Activated CD8-positive, alpha-beta memory T cell treated with anti-CD3 and anti-CD28 coated beads for 1 hour (primary cell): ENCODE measurements around the gene NANOS2.
"Not testable (repeated sequence)": the region's sequence is repeated elsewhere in the genome, so short reads cannot be mapped to it uniquely, and the experiment has no call there.

ENCODE experiments used
- DNase-seq, 2 donors: peaks; one replicate each; pipeline ENCODE4 v3.0.0-alpha.2; 2020; ENCODE audit warnings: low read depth in 1 of 2; ENCODE audit errors: extremely low read depth in 1 of 2

NANOS2 gene

DNA sequence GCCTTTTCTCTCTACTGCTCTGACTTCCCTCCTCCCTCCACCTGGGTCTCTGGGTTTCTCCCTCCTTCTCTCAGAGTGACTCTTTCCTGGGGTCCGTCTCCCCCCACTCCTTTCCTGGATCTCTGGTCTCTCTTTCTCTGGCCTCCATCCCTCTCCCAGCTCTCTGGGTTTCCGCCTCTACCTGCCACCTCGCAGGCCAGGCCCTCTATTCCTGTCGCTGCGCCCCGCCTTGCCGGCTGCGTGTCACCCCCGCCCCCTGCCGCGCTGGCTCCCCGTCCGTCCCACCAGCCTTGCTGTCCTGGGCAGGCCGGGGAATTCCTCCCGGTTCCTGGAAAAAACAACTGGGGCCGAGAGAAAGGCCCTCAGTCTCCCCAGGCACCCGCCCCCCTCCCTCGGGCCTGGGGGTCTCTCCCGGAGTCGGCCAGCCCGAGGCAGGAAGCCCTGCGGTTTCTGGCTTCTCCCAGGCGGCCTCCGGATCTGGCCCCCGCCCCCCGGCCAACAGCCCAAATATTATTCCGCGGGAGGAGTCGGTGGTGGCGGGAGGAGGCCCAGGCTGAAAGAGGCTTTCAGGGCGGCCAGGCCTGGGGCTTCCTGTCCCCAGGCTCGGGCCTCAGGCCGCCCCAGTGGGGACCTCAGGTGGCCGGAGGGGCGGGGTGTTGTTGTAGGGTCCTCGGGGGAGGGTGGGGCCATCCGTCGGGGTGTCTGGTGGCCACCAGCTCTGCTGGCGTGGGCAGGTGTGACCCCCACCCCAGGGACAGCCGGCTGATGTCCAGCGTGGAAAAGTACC is 38.0 kb downstream of the NANOS2 start:
- no peak for DNase-seq

- DNase-seq, result no peak
Measured at GRCh38 chr19:45876161-45876410, 38.5 kb downstream of the NANOS2 start.

GRCh38 chr19:45874620-45874966 is 40.0 kb downstream of the NANOS2 start:
- DNase-seq, result no peak

DNA sequence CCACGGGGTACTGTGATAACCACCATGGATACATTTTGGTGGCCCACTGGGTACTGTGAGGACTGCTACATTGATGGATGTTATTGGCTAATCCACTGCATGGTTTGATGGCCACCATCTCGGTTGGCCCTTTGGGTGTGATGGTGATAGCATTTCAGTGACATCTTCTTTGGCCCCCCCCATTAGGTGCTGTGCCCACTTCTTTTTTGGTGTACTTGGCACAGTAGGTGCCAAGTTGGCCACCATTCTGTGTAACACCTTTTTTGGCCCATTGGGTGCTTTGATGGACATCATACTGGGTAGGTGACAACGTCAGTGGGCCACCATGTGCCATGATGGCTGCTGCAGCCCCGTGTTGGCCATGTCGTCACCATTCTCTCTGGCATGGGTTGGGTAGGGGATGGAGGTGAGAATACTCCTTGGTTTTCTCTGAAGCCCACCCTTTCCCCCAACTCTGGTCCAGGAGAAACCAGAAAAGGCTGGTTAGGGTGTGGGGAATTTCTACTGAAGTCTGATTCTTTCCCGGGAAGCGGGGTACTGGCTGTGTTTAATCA is 41.3 kb downstream of the NANOS2 start:
- no peak for DNase-seq

DNA sequence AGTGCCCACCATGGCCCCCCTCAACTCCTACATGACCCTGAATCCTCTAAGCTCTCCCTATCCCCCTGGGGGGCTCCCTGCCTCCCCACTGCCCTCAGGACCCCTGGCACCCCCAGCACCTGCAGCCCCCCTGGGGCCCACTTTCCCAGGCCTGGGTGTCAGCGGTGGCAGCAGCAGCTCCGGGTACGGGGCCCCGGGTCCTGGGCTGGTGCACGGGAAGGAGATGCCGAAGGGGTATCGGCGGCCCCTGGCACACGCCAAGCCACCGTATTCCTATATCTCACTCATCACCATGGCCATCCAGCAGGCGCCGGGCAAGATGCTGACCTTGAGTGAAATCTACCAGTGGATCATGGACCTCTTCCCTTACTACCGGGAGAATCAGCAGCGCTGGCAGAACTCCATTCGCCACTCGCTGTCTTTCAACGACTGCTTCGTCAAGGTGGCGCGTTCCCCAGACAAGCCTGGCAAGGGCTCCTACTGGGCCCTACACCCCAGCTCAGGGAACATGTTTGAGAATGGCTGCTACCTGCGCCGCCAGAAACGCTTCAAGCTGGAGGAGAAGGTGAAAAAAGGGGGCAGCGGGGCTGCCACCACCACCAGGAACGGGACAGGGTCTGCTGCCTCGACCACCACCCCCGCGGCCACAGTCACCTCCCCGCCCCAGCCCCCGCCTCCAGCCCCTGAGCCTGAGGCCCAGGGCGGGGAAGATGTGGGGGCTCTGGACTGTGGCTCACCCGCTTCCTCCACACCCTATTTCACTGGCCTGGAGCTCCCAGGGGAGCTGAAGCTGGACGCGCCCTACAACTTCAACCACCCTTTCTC is 42.3 kb downstream of the NANOS2 start:
- DNase-seq, result no peak

DNA sequence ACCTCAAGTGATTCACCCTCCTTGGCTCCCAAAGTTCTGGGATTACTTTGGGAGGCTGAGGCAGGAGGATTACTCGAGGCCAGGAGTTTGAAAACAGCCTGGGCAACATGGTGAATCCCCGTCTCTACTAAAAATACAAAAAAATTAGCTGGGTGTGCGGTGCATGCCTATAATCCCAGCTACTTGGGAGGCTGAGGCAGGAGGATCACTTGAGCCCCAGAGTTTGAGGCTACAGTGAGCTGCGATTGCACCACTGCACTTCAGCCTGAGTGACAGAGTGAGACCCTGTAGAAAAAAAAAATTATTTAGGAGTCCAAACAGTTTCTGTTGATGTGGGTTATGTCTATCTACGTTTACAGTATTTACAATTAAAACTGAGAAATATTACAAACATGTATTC is 43.8 kb downstream of the NANOS2 start:
- DNase-seq, result no peak

DNA sequence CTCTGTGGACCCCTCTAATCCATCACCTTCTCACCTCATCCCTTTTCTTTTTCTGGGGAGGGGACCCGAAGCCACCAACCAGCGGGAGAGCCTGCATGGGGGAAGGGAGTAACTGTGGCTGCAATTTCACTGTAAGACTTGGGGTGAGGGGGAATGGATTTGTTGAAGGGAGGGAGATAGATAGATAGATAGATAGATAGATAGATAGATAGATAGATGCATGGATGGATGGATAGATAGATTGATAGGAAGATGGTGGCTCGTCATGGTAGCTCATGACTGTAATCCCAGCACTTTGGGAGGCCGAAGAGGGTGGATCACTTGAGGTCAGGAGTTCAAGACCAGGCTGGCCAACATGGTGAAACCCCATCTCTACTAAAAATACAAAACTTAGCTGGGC is 47.3 kb downstream of the NANOS2 start:
- not testable (repeated sequence) for DNase-seq

GRCh38 chr19:45866400-45867176 is 48.0 kb downstream of the NANOS2 start:
- no peak for DNase-seq

DNA sequence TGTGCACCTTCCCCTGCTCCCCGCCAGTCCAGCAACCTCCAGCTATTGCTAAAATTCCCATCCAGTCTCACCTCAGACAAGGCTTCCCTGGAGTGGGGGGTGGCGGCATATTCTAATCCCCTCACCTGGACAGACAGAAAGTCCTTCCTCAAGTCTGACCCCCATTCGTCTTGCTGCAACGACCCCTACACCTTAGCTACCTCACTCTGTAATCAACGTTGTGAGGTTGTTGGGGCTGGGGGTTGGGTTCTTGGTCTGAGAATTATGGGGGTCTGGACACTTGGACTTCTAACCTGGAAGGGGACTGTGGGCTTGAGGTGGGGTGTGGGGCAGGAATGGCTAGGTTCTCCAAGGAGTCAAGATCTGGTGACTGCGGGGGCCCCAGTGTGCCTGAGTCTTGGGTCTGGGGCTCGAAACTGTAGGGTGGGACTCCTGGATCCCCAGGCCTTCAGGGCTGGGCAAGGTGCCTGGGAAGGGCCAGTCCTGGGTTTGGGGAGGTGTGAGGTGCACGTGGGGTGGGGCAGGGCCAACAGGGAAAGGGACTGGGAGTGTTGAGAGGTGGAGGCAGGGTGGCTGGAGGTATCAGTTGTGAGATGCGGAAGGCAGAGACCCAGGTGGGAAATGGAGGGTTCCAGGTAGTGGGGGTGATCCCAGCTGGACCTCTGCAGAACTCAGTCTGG is 49.2 kb downstream of the NANOS2 start:
- no peak for DNase-seq

GRCh38 chr19:45864629-45865082 is 49.9 kb downstream of the NANOS2 start:
- DNase-seq, result no peak

DNA sequence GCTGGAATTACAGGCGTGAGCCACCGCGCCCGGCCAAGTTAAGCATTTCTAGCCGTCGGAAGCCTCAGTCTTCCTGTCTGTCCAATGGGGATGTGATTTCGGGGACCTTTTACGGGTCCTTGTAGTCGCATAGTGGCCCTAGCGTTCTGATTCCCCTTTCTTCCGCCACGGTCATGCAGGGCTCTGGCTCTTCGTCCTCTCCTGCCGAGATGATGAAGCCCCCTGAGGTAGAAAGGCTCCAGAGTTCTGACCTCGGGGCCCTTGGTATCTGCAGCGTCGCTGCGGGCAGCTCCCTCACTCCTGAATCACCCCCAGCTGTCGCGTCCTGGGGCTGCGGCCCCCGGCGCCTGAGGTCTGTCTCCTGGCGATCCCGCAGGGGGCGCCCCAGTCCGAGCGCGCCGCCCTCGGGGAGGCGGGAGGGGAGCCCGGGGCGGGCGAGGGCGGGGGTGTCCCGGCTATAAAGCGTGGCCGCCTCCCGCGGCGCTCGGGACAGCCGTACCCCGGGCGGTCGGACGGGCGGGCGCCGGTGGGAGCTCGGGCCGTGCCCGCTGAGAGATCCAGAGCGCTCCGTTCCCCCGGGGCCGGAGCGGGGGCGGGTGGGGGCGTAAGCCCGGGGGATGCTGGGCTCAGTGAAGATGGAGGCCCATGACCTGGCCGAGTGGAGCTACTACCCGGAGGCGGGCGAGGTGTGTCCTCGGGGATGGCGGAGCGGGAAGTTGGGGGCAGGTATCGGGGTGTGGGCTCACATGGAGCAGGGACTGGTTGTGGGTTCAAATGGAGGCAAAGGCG is 50.5 kb downstream of the NANOS2 start, which contains the start of gene FOXA3:
Gene FOXA3 (plus strand): TSS at position 487 of the 789 bp plus-strand sequence. CDS start 131 bp downstream, at position 618.
- DNase-seq, result peak in 1 of 2 donors; percentile 23

DNA sequence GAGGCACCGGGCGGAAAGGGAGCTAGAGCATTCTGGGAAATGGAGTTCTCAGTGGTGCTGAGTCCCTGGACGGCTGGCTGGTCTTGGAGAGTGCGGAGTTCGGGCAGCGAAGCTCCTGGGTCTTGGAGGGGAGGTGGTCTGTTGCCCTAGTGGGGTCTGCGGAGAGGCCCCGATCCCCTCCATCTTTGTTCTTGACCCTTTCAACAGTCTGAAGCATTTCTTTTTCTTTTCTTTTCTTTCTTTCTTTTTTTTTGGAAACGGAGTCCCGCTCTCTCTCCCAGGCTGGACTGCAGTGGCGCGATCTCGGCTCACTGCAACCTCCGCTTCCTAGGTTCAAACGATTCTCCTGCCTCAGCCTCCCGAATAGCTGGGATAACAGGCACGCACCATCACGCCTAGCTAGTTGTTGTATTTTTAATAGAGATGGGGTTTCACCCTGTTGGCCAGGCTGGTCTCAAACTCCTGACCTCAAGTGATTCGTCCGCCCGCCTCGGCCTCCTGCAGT is 51.2 kb downstream of the NANOS2 start:
- no peak for DNase-seq
